H1 (cell line): Measurements from ENCODE around the gene ZNF462. TPM values are rescaled to one million over a fixed set of nuclear protein-coding genes. Genes with fewer than 3 reads are reported as not detected.

Experiments used
- ASH2L ChIP-seq: fragments of 200-600, 300-600 bp; sonication (generic); IDR thresholded peaks from one replicate; pipeline ENCODE4 v1.7.1; 2017; ENCODE audit warnings: low read length
- CBX8 ChIP-seq: fragments of 300-800, 300-1000 bp; sonication (generic); IDR thresholded peaks from 2 replicates; pipeline ENCODE4 v1.7.1; 2016; ENCODE audit warnings: low read depth, low read length, borderline replicate concordance
- KDM4A ChIP-seq: IDR thresholded peaks from one replicate; pipeline ENCODE4 v1.7.1; 2012; ENCODE audit warnings: low read depth, mild to moderate bottlenecking, moderate library complexity, low read length, inconsistent platforms; ENCODE audit not compliant: severe bottlenecking
- POLR2AphosphoS5 ChIP-seq: IDR thresholded peaks from 2 replicates; pipeline ENCODE4 v1.6.1; 2011; ENCODE audit warnings: low read depth, low read length
- RFX5 ChIP-seq: IDR thresholded peaks from 2 replicates; pipeline ENCODE4 v1.6.1; 2011; ENCODE audit warnings: low read depth, low read length, improper control_type of control experiment, borderline replicate concordance
- SIRT6 ChIP-seq: IDR thresholded peaks from one replicate; pipeline ENCODE4 v1.7.1; 2012; ENCODE audit warnings: low read length, inconsistent platforms
- SP2 ChIP-seq: IDR thresholded peaks from 2 replicates; pipeline ENCODE4 v1.6.1; 2012; ENCODE audit warnings: mild to moderate bottlenecking, low read length, inconsistent platforms
- TBP ChIP-seq: IDR thresholded peaks from 2 replicates; pipeline ENCODE4 v1.6.1; 2011; ENCODE audit warnings: low read depth, low read length, improper control_type of control experiment
- YY1 ChIP-seq: IDR thresholded peaks from 2 replicates; pipeline ENCODE4 v1.6.1; 2011; ENCODE audit warnings: low read depth, mild to moderate bottlenecking, low read length
- polyA plus RNA-seq, 7 experiments: library from polyadenylated mRNA; depleted of rRNA in 3 of 7; stranded (reverse) in 5 of 7; unstranded in 2 of 7; fragments of >200 nt in 5 of 7; fragments of 200-250 nt in 2 of 7; gene quantifications; 1 replicate in 5 of 7; 2 replicates in 1 of 7; 4 replicates in 1 of 7; pipeline versions ENCODE4 v1.2.1 to v1.2.3, GENCODE V29; 2011 to 2013; ENCODE audit warnings: missing spikeins in 2 of 7, mixed read lengths in 2 of 7
- total RNA-seq: library from RNA; stranded (reverse); fragmentation: NEBNext Ultra II Directional; extraction: Animal tissue kit (Norgen Biotek cat#: 25700); gene quantifications from 2 replicates; pipeline ENCODE4 v1.2.1, GENCODE V29; 2021
- TF ChIP-seq, protein P1 (sequence below): IDR thresholded peaks from 2 replicates; pipeline ENCODE4 v1.6.1; 2011; ENCODE audit warnings: low read length, improper control_type of control experiment
- TF ChIP-seq, protein P2 (sequence below): IDR thresholded peaks from 2 replicates; pipeline ENCODE4 v1.6.1; 2012; ENCODE audit warnings: low read length, inconsistent platforms

Gene ZNF462
- total and polyA plus RNA-seq, 2 of the 8 experiments (the other 6 are each of a cell fraction or from before 2014, with no cell fraction given): 30.0 to 163 TPM

DNA sequence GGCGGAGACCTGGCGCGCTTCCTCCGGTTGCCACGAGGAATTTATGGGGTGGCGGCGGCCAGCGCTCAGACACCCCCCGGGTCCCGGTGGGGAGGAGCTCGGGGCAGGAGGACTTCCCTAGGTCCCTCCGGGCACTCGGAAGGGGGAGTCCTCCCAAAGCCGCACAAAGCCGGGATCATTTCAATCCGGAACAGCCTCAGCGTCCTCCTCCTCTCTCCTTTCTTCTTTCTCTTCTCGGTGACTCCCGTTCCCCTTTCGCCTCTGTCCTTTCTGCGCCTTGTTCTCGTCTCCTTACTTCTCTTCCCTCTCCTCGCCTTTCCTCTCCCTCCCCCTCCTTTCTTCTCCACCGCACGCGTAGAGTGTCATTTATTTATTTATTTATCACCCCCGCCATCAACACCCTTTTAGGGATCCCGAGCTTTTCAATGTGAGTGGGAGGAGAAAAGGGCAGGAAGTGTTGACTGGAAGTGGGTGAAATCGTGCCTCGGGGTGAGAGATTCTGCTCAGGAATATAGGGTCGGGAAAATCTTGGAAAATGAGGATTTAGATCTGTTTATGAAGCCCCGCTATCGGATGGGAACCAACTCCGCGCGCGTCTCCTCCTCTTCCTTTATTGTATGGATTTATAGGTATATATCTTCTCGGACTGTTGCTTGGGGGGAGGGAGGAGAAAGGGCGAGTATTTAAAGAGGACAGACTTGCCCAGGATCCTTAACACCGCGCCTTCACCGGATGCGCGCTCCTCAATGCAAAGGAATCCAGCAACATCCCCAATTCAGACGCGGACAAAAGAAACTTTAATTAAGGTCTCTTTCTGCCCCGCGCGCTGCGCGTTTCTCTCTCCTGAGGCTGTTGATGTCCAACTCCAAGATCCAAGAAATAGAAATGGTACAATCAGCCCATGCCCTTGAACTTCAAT lies 2.0 kb upstream of the ZNF462 start (continued):
- no peak for TF ChIP-seq CBX8
- no peak for TF ChIP-seq SIRT6
- 0 out of 2 replicates have a peak, but pooled peaks have one; percentile 0 for TF ChIP-seq YY1
- TF ChIP-seq RFX5: no peak
- TF ChIP-seq ASH2L: peak; percentile 96
- TF ChIP-seq, protein P1, sequence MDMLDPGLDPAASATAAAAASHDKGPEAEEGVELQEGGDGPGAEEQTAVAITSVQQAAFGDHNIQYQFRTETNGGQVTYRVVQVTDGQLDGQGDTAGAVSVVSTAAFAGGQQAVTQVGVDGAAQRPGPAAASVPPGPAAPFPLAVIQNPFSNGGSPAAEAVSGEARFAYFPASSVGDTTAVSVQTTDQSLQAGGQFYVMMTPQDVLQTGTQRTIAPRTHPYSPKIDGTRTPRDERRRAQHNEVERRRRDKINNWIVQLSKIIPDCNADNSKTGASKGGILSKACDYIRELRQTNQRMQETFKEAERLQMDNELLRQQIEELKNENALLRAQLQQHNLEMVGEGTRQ: no peak
- no peak for TF ChIP-seq SP2
- TF ChIP-seq KDM4A: peak; percentile 7
- TF ChIP-seq TBP: peak; percentile 49
- peak; percentile 87; the same call in 1 of the 2 replicates for TF ChIP-seq POLR2AphosphoS5
- TF ChIP-seq, protein P2, sequence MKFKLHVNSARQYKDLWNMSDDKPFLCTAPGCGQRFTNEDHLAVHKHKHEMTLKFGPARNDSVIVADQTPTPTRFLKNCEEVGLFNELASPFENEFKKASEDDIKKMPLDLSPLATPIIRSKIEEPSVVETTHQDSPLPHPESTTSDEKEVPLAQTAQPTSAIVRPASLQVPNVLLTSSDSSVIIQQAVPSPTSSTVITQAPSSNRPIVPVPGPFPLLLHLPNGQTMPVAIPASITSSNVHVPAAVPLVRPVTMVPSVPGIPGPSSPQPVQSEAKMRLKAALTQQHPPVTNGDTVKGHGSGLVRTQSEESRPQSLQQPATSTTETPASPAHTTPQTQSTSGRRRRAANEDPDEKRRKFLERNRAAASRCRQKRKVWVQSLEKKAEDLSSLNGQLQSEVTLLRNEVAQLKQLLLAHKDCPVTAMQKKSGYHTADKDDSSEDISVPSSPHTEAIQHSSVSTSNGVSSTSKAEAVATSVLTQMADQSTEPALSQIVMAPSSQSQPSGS: no peak
